OCI-LY3 (cell line): ENCODE measurements around the gene TERB2.
"Not testable (repeated sequence)": the region's sequence is repeated elsewhere in the genome, so short reads cannot be mapped to it uniquely, and the experiment has no call there.

Experiments
- H2AFZ ChIP-seq: fragments of 200-600, 300-600 bp; shearing (Covaris generic); 2 replicates; pipeline ENCODE4 v1.6.0; 2014; ENCODE audit warnings: antibody characterized with exemption, low read depth, low read length
- H3K27ac ChIP-seq: fragments of 200-600, 300-600 bp; sonication (generic); 2 replicates; pipeline ENCODE4 v1.5.1; 2014; ENCODE audit warnings: mild to moderate bottlenecking, low read length, moderate library complexity, mixed read lengths
- H3K27me3 ChIP-seq: fragments of 200-600, 300-600 bp; sonication (generic); 2 replicates; pipeline ENCODE4 v1.6.1; 2014; ENCODE audit warnings: low read depth, low read length, mixed read lengths
- H3K36me3 ChIP-seq: fragments of 200-600, 300-600 bp; sonication (generic); replicated peaks from 2 replicates; pipeline ENCODE3; 2014; ENCODE audit warnings: low read depth, low read length, mixed read lengths
- H3K4me1 ChIP-seq: fragments of 300-600, 200-600 bp; sonication (generic); 2 replicates; pipeline ENCODE4 v1.6.1; 2014; ENCODE audit warnings: low read length, mixed read lengths
- H3K4me2 ChIP-seq: fragments of 200-600, 300-600 bp; sonication (generic); 2 replicates; pipeline ENCODE4 v1.6.1; 2014; ENCODE audit warnings: low read length, mixed read lengths
- H3K4me3 ChIP-seq: fragments of 300-600, 200-600 bp; sonication (generic); 2 replicates; pipeline ENCODE4 v1.5.1; 2014; ENCODE audit warnings: antibody characterized with exemption, mild to moderate bottlenecking, low read length, moderate library complexity
- H3K79me2 ChIP-seq: fragments of 300-600, 200-600 bp; shearing (Covaris generic); 2 replicates; pipeline ENCODE4 v1.6.1; 2014; ENCODE audit warnings: mild to moderate bottlenecking, low read length, mixed read lengths
- H3K9ac ChIP-seq: fragments of 300-600, 200-600 bp; shearing (Covaris generic); 2 replicates; pipeline ENCODE4 v1.6.0; 2014; ENCODE audit warnings: mild to moderate bottlenecking, low read length, moderate library complexity
- H3K9me3 ChIP-seq: fragments of 200-600, 300-600 bp; shearing (Covaris generic); 2 replicates; pipeline ENCODE4 v1.6.1; 2014; ENCODE audit warnings: low read length, mixed read lengths; ENCODE audit not compliant: insufficient read depth
- H4K20me1 ChIP-seq: fragments of 200-600, 300-600 bp; sonication (generic); 2 replicates; pipeline ENCODE4 v1.6.1; 2016; ENCODE audit warnings: low read length, mixed read lengths; ENCODE audit not compliant: insufficient read depth
- CTCF ChIP-seq: fragments of 200-600, 300-600 bp; sonication (generic); IDR thresholded peaks from 2 replicates; pipeline ENCODE4 v1.5.1; 2014; ENCODE audit warnings: antibody characterized with exemption, low read length, low read depth
- EZH2phosphoT487 ChIP-seq: fragments of 200-600 bp; shearing (Covaris generic); IDR thresholded peaks from 2 replicates; pipeline ENCODE4 v1.6.1; 2018; ENCODE audit warnings: antibody characterized with exemption, mixed run types, low read depth

Gene TERB2

GRCh38 chr15:45021348-45021747 lies 64.9 kb downstream of the TERB2 start:
- Histone ChIP-seq H3K9ac (no peak overlapping the region), H3K4me3 (no peak overlapping the region), H2AFZ (no peak overlapping the region), H3K4me1 (peaks cover 9% of the 10 kb centered on the region), H3K27me3 (0 out of 2 replicates have a peak, but pooled peaks cover 4% of the 10 kb centered on the region), H3K36me3 (no peaks in the 10 kb centered on the region), H3K9me3 (no peaks in the 10 kb centered on the region), H3K4me2 (no peak overlapping the region), H4K20me1 (no peaks in the 10 kb centered on the region), H3K27ac (no peak overlapping the region), H3K79me2 (peaks cover 31% of the 10 kb centered on the region)
- TF ChIP-seq CTCF (no peak), EZH2phosphoT487 (no peak)

GRCh38 chr15:45022871-45023658 lies 66.6 kb downstream of the TERB2 start, which contains the start of gene SORD:
SORD (plus strand) TSS chr15:45023195; CDS start chr15:45023284, 89 bp downstream.
- peak within 1 kb of the TSS; percentile 94 for H2AFZ ChIP-seq
- peaks cover 48% of the 10 kb centered on the region for H3K79me2 ChIP-seq
- no peak for TF ChIP-seq CTCF
- no peak for TF ChIP-seq EZH2phosphoT487
- H3K4me1 ChIP-seq = peaks cover 9% of the 10 kb centered on the region
- no peaks in the 10 kb centered on the region for H3K9me3 ChIP-seq
- H3K9ac ChIP-seq = peak within 1 kb of the TSS; percentile 95
- H3K36me3 ChIP-seq = peaks cover 8% of the 10 kb centered on the region
- 0 out of 2 replicates have a peak, but pooled peaks cover 4% of the 10 kb centered on the region for H3K27me3 ChIP-seq
- peak within 1 kb of the TSS; percentile 99 for H3K4me2 ChIP-seq
- H3K4me3 ChIP-seq = peak within 1 kb of the TSS; percentile 97
- peak within 1 kb of the TSS; percentile 42 for H3K27ac ChIP-seq
- H4K20me1 ChIP-seq = no peaks in the 10 kb centered on the region

- H3K4me1 ChIP-seq = peaks cover 9% of the 10 kb centered on the region
- no peaks in the 10 kb centered on the region for H3K9me3 ChIP-seq
- H3K36me3 ChIP-seq = peaks cover 8% of the 10 kb centered on the region
- H3K4me2 ChIP-seq = peak overlapping the region; percentile 99
- TF ChIP-seq CTCF = no peak
- no peak for TF ChIP-seq EZH2phosphoT487
- H3K9ac ChIP-seq = peak overlapping the region; percentile 95
- H3K27ac ChIP-seq = peak overlapping the region; percentile 42; the same call in 1 of the 2 replicates
- peak overlapping the region; percentile 93; the same call in 1 of the 2 replicates for H2AFZ ChIP-seq
- H4K20me1 ChIP-seq = no peaks in the 10 kb centered on the region
- 0 out of 2 replicates have a peak, but pooled peaks cover 4% of the 10 kb centered on the region for H3K27me3 ChIP-seq
- peak overlapping the region; percentile 97 for H3K4me3 ChIP-seq
- H3K79me2 ChIP-seq = peaks cover 49% of the 10 kb centered on the region
These were observed 67.3 kb downstream of the TERB2 start for GRCh38 chr15:45023659-45024225.

- H3K4me2 ChIP-seq, H3K4me1 ChIP-seq, H3K27ac ChIP-seq, H3K4me3 ChIP-seq, H3K27me3 ChIP-seq, H4K20me1 ChIP-seq, H2AFZ ChIP-seq, H3K9ac ChIP-seq, H3K9me3 ChIP-seq: not testable (repeated sequence)
- Histone ChIP-seq H3K36me3 (peaks cover 17% of the 10 kb centered on the region), H3K79me2 (peaks cover 58% of the 10 kb centered on the region)
These were observed 68.2 kb downstream of the TERB2 start for GRCh38 chr15:45024649-45025048.

GRCh38 chr15:45025627-45026026 lies 69.1 kb downstream of the TERB2 start:
- not testable (repeated sequence) for H3K9me3 ChIP-seq, H3K27ac ChIP-seq, H4K20me1 ChIP-seq, H3K27me3 ChIP-seq, H3K4me1 ChIP-seq, H3K9ac ChIP-seq, H2AFZ ChIP-seq, H3K4me2 ChIP-seq, H3K4me3 ChIP-seq
- Histone ChIP-seq H3K36me3 (peaks cover 27% of the 10 kb centered on the region), H3K79me2 (peaks cover 63% of the 10 kb centered on the region)
